Muscle layer of duodenum (tissue), 2 donors: ENCODE results near the gene GSTT2.

Source experiments
- H3K27ac ChIP-seq: one replicate; pipeline ENCODE4 v1.7.0; 2013; ENCODE audit warnings: mild to moderate bottlenecking, low read length
- H3K27me3 ChIP-seq: one replicate; pipeline ENCODE4 v1.7.0; 2013; ENCODE audit warnings: low read depth, mild to moderate bottlenecking, control low read depth, low read length
- H3K36me3 ChIP-seq, 2 donors: one replicate each; pipeline ENCODE4 v1.7.0; 2013; ENCODE audit warnings: low read length in 2 of 2, control low read depth in 1 of 2, mild to moderate bottlenecking in 1 of 2; ENCODE audit not compliant: insufficient read depth in 2 of 2, control insufficient read depth in 1 of 2
- H3K4me1 ChIP-seq, 2 donors: one replicate each; pipeline ENCODE4 v1.7.0; 2013; ENCODE audit warnings: low read length in 2 of 2, mild to moderate bottlenecking in 2 of 2, control low read depth in 1 of 2, moderate library complexity in 1 of 2; ENCODE audit not compliant: insufficient read depth in 2 of 2, control insufficient read depth in 1 of 2
- H3K4me3 ChIP-seq, 2 donors: one replicate each; pipeline ENCODE4 v1.7.0; 2013; ENCODE audit warnings: low read length in 2 of 2, low read depth in 1 of 2, mild to moderate bottlenecking in 1 of 2
- H3K9me3 ChIP-seq, 2 donors: one replicate each; pipeline ENCODE4 v1.7.0; 2013; ENCODE audit warnings: low read length in 2 of 2, control low read depth in 1 of 2, mild to moderate bottlenecking in 1 of 2; ENCODE audit not compliant: control insufficient read depth in 1 of 2
- donor health status: healthy.

Gene GSTT2

GRCh38 chr22:24002851-24003250 is 22.9 kb downstream of the GSTT2 start:
- H3K4me1 ChIP-seq = no peaks in the 10 kb centered on the region
- H3K9me3 ChIP-seq = no peaks in the 10 kb centered on the region
- H3K36me3 ChIP-seq = no peaks in the 10 kb centered on the region
- H3K4me3 ChIP-seq = no peak overlapping the region
- H3K27ac ChIP-seq = no peak overlapping the region
- H3K27me3 ChIP-seq = no peaks in the 10 kb centered on the region

GRCh38 chr22:24003887-24004286 is 24.0 kb downstream of the GSTT2 start:
- Histone ChIP-seq H3K27ac (no peak overlapping the region), H3K27me3 (no peaks in the 10 kb centered on the region), H3K36me3 (no peaks in the 10 kb centered on the region), H3K4me3 (no peak overlapping the region), H3K9me3 (no peaks in the 10 kb centered on the region), H3K4me1 (no peaks in the 10 kb centered on the region)

GRCh38 chr22:24005201-24005600 is 25.3 kb downstream of the GSTT2 start, which contains the start of gene GSTT4:
Gene GSTT4, minus strand, starts transcription at chr22:24005453. Its CDS starts 97 bp downstream, at chr22:24005356.
- no peaks in the 10 kb centered on the region for H3K36me3 ChIP-seq
- H3K27me3 ChIP-seq = no peaks in the 10 kb centered on the region
- H3K9me3 ChIP-seq = no peaks in the 10 kb centered on the region
- no peak within 1 kb of the TSS for H3K27ac ChIP-seq
- H3K4me3 ChIP-seq = no peak within 1 kb of the TSS
- no peaks in the 10 kb centered on the region for H3K4me1 ChIP-seq

GRCh38 chr22:24006207-24006913 is 26.4 kb downstream of the GSTT2 start:
- no peak overlapping the region for H3K4me3 ChIP-seq
- H3K36me3 ChIP-seq = no peaks in the 10 kb centered on the region
- H3K4me1 ChIP-seq = no peaks in the 10 kb centered on the region
- H3K9me3 ChIP-seq = no peaks in the 10 kb centered on the region
- H3K27me3 ChIP-seq = no peaks in the 10 kb centered on the region
- no peak overlapping the region for H3K27ac ChIP-seq

- no peaks in the 10 kb centered on the region for H3K36me3 ChIP-seq
- H3K27ac ChIP-seq = no peak overlapping the region
- H3K9me3 ChIP-seq = no peaks in the 10 kb centered on the region
Measured at GRCh38 chr22:24006914-24007214, 26.9 kb downstream of the GSTT2 start.

GRCh38 chr22:24007253-24008021 is 27.5 kb downstream of the GSTT2 start:
- Histone ChIP-seq H3K4me3 (no peak overlapping the region), H3K27me3 (no peaks in the 10 kb centered on the region), H3K9me3 (no peaks in the 10 kb centered on the region), H3K27ac (no peak overlapping the region), H3K4me1 (peaks cover 4 to 6% of the 10 kb centered on the region in 2 donors), H3K36me3 (no peaks in the 10 kb centered on the region)

More at GRCh38 chr22:24006914-24007214, 26.9 kb downstream of the GSTT2 start:
- no peak overlapping the region for H3K4me3 ChIP-seq
- H3K4me1 ChIP-seq = no peaks in the 10 kb centered on the region
- H3K27me3 ChIP-seq = no peaks in the 10 kb centered on the region

GRCh38 chr22:24008022-24008283 is 28.0 kb downstream of the GSTT2 start:
- Histone ChIP-seq H3K4me3 (no peak overlapping the region), H3K27me3 (no peaks in the 10 kb centered on the region), H3K4me1 (peaks cover 5 to 9% of the 10 kb centered on the region in 2 donors), H3K9me3 (no peaks in the 10 kb centered on the region), H3K36me3 (no peaks in the 10 kb centered on the region), H3K27ac (no peak overlapping the region)

- Histone ChIP-seq H3K4me3 (no peak overlapping the region), H3K27me3 (no peaks in the 10 kb centered on the region), H3K36me3 (no peaks in the 10 kb centered on the region)
Measured at GRCh38 chr22:24008381-24009226, 28.7 kb downstream of the GSTT2 start.

GRCh38 chr22:24009227-24010017 is 29.5 kb downstream of the GSTT2 start:
- Histone ChIP-seq H3K27ac (no peak overlapping the region), H3K4me1 (peaks cover 5 to 9% of the 10 kb centered on the region in 2 donors), H3K27me3 (no peaks in the 10 kb centered on the region), H3K9me3 (no peaks in the 10 kb centered on the region), H3K36me3 (no peaks in the 10 kb centered on the region), H3K4me3 (no peak overlapping the region)

More at GRCh38 chr22:24008381-24009226, 28.7 kb downstream of the GSTT2 start:
- Histone ChIP-seq H3K27ac (no peak overlapping the region), H3K4me1 (peaks cover 5 to 9% of the 10 kb centered on the region in 2 donors), H3K9me3 (no peaks in the 10 kb centered on the region)

- Histone ChIP-seq H3K27me3 (no peaks in the 10 kb centered on the region), H3K9me3 (no peaks in the 10 kb centered on the region), H3K36me3 (no peaks in the 10 kb centered on the region), H3K4me3 (no peak overlapping the region), H3K27ac (no peak overlapping the region), H3K4me1 (peaks cover 5 to 9% of the 10 kb centered on the region in 2 donors)
Measured at GRCh38 chr22:24010018-24010391, 30.1 kb downstream of the GSTT2 start.

GRCh38 chr22:24011735-24012068 is 31.8 kb downstream of the GSTT2 start:
- Histone ChIP-seq H3K36me3 (no peaks in the 10 kb centered on the region), H3K9me3 (no peaks in the 10 kb centered on the region)

More at GRCh38 chr22:24011735-24012068, 31.8 kb downstream of the GSTT2 start:
- Histone ChIP-seq H3K27me3 (no peaks in the 10 kb centered on the region), H3K27ac (peak overlapping the region; percentile 83), H3K4me3 (peak overlapping the region; percentile 90 to 98), H3K4me1 (peaks cover 5 to 9% of the 10 kb centered on the region in 2 donors)
